ENCODE measurements around the gene FRMD4A.
"Not testable (repeated sequence)": the region's sequence is repeated elsewhere in the genome, so short reads cannot be mapped to it uniquely, and the experiment has no call there.

The FRMD4A gene

GRCh38 chr10:13944823-13945222 is 385.9 kb downstream of the FRMD4A start:
- in situ Hi-C loops (cut with HindIII; ENCODE audit: low pct_unique_long_range_greater_than_20kb, low sequenced_read_pairs), result no loop called here
- no peak for DNase-seq (ENCODE audit: low read depth in 1 of 2, low spot score in 1 of 2)
- no peak for TF ChIP-seq JUND (IDR thresholded peaks at IDR 0.05; ENCODE audit: low read depth)

GRCh38 chr10:13943735-13944398 is 386.9 kb downstream of the FRMD4A start:
- DNase-seq (ENCODE audit: low read depth in 1 of 2, low spot score in 1 of 2), result peak in 1 of 2 experiments; percentile 16
- in situ Hi-C loops (cut with HindIII; ENCODE audit: low pct_unique_long_range_greater_than_20kb, low sequenced_read_pairs), result no loop called here
- TF ChIP-seq JUND (IDR thresholded peaks at IDR 0.05; ENCODE audit: low read depth), result no peak

- in situ Hi-C loops (cut with HindIII; ENCODE audit: low pct_unique_long_range_greater_than_20kb, low sequenced_read_pairs), result no loop called here
- TF ChIP-seq JUND (IDR thresholded peaks at IDR 0.05; ENCODE audit: low read depth), result no peak
Measured at GRCh38 chr10:13942035-13942434, 388.7 kb downstream of the FRMD4A start.

GRCh38 chr10:13939391-13939790 is 391.3 kb downstream of the FRMD4A start:
- no peak for DNase-seq (ENCODE audit: low read depth in 1 of 2, low spot score in 1 of 2)
- in situ Hi-C loops (cut with HindIII; ENCODE audit: low pct_unique_long_range_greater_than_20kb, low sequenced_read_pairs), result no loop called here
- TF ChIP-seq JUND (IDR thresholded peaks at IDR 0.05; ENCODE audit: low read depth), result no peak

More at GRCh38 chr10:13942035-13942434, 388.7 kb downstream of the FRMD4A start:
- no peak for DNase-seq (ENCODE audit: low read depth in 1 of 2, low spot score in 1 of 2)

- in situ Hi-C loops (cut with HindIII; ENCODE audit: low pct_unique_long_range_greater_than_20kb, low sequenced_read_pairs), result no loop called here
- TF ChIP-seq JUND (IDR thresholded peaks at IDR 0.05; ENCODE audit: low read depth), result no peak
- DNase-seq (ENCODE audit: low read depth in 1 of 2, low spot score in 1 of 2), result no peak
Measured at GRCh38 chr10:13938950-13939349, 391.8 kb downstream of the FRMD4A start.

GRCh38 chr10:13936826-13937225 is 393.9 kb downstream of the FRMD4A start:
- in situ Hi-C loops (cut with HindIII; ENCODE audit: low pct_unique_long_range_greater_than_20kb, low sequenced_read_pairs), result no loop called here
- no peak for TF ChIP-seq JUND (IDR thresholded peaks at IDR 0.05; ENCODE audit: low read depth)
- DNase-seq (ENCODE audit: low read depth in 1 of 2, low spot score in 1 of 2), result no peak

GRCh38 chr10:13930120-13930519 is 400.6 kb downstream of the FRMD4A start:
- no peak for TF ChIP-seq JUND (IDR thresholded peaks at IDR 0.05; ENCODE audit: low read depth)
- no peak for DNase-seq (ENCODE audit: low read depth in 1 of 2, low spot score in 1 of 2)
- in situ Hi-C loops (cut with HindIII; ENCODE audit: low pct_unique_long_range_greater_than_20kb, low sequenced_read_pairs), result no loop called here

- no peak for DNase-seq (ENCODE audit: low read depth in 1 of 2, low spot score in 1 of 2)
- no peak for TF ChIP-seq JUND (IDR thresholded peaks at IDR 0.05; ENCODE audit: low read depth)
- in situ Hi-C loops (cut with HindIII; ENCODE audit: low pct_unique_long_range_greater_than_20kb, low sequenced_read_pairs), result no loop called here
Measured at GRCh38 chr10:13928451-13928850, 402.3 kb downstream of the FRMD4A start.

GRCh38 chr10:13925971-13926780 is 404.5 kb downstream of the FRMD4A start:
- no peak for DNase-seq (ENCODE audit: low read depth in 1 of 2, low spot score in 1 of 2)
- no peak for TF ChIP-seq JUND (IDR thresholded peaks at IDR 0.05; ENCODE audit: low read depth)
- in situ Hi-C loops (cut with HindIII; ENCODE audit: low pct_unique_long_range_greater_than_20kb, low sequenced_read_pairs), result no loop called here

GRCh38 chr10:13924040-13924725 is 406.5 kb downstream of the FRMD4A start:
- DNase-seq (ENCODE audit: low read depth in 1 of 2, low spot score in 1 of 2), result no peak
- no peak for TF ChIP-seq JUND (IDR thresholded peaks at IDR 0.05; ENCODE audit: low read depth)
- in situ Hi-C loops (cut with HindIII; ENCODE audit: low pct_unique_long_range_greater_than_20kb, low sequenced_read_pairs), result no loop called here

GRCh38 chr10:13922586-13922985 is 408.1 kb downstream of the FRMD4A start:
- in situ Hi-C loops (cut with HindIII; ENCODE audit: low pct_unique_long_range_greater_than_20kb, low sequenced_read_pairs), result no loop called here
- no peak for TF ChIP-seq JUND (IDR thresholded peaks at IDR 0.05; ENCODE audit: low read depth)
- DNase-seq (ENCODE audit: low read depth in 1 of 2, low spot score in 1 of 2), result no peak

- in situ Hi-C loops (cut with HindIII; ENCODE audit: low pct_unique_long_range_greater_than_20kb, low sequenced_read_pairs), result no loop called here
- DNase-seq (ENCODE audit: low read depth in 1 of 2, low spot score in 1 of 2), result no peak
- TF ChIP-seq JUND (IDR thresholded peaks at IDR 0.05; ENCODE audit: low read depth), result no peak
Measured at GRCh38 chr10:13921941-13922340, 408.8 kb downstream of the FRMD4A start.

- DNase-seq (ENCODE audit: low read depth in 1 of 2, low spot score in 1 of 2); in situ Hi-C loops (cut with HindIII; ENCODE audit: low pct_unique_long_range_greater_than_20kb, low sequenced_read_pairs): not testable (repeated sequence)
Measured at GRCh38 chr10:13921131-13921530, 409.6 kb downstream of the FRMD4A start.
